H1 (cell line): ENCODE measurements around the gene PGM1. TPM values are rescaled to one million over a fixed set of nuclear protein-coding genes. Genes with fewer than 3 reads are reported as not detected.

Source experiments
- CBX8 ChIP-seq: fragments of 300-800, 300-1000 bp; sonication (generic); IDR thresholded peaks from 2 replicates; pipeline ENCODE4 v1.7.1; 2016; ENCODE audit warnings: low read depth, low read length, borderline replicate concordance
- KDM5A ChIP-seq: fragments of 200-600 bp; IDR thresholded peaks from 2 replicates; pipeline ENCODE4 v1.7.1; 2012; ENCODE audit warnings: mild to moderate bottlenecking, low read length, inconsistent platforms, mixed read lengths
- RNF2 ChIP-seq: fragments of 200-900, 300-1000 bp; sonication (generic); IDR thresholded peaks from 2 replicates; pipeline ENCODE4 v1.7.1; 2016; ENCODE audit warnings: borderline replicate concordance, low read depth, mild to moderate bottlenecking, antibody characterized with exemption, low read length; ENCODE audit not compliant: poor library complexity, severe bottlenecking; ENCODE audit errors: missing control alignments
- polyA plus RNA-seq, 7 experiments: library from polyadenylated mRNA; depleted of rRNA in 3 of 7; stranded (reverse) in 5 of 7; unstranded in 2 of 7; fragments of >200 nt in 5 of 7; fragments of 200-250 nt in 2 of 7; gene quantifications; 1 replicate in 5 of 7; 2 replicates in 1 of 7; 4 replicates in 1 of 7; pipeline versions ENCODE4 v1.2.1 to v1.2.3, GENCODE V29; 2011 to 2013; ENCODE audit warnings: missing spikeins in 2 of 7, mixed read lengths in 2 of 7
- total RNA-seq: library from RNA; stranded (reverse); fragmentation: NEBNext Ultra II Directional; extraction: Animal tissue kit (Norgen Biotek cat#: 25700); gene quantifications from 2 replicates; pipeline ENCODE4 v1.2.1, GENCODE V29; 2021
- TF ChIP-seq, protein P1 (sequence below): IDR thresholded peaks from 2 replicates; pipeline ENCODE4 v1.6.1; 2011; ENCODE audit warnings: low read length, improper control_type of control experiment

Gene PGM1
- total and polyA plus RNA-seq, 2 of the 8 experiments (the other 6 are each of a cell fraction or from before 2014, with no cell fraction given), result 33.0 to 65.4 TPM

GRCh38 chr1:63693944-63694571 lies 100.8 kb downstream of the PGM1 start (continued):
- TF ChIP-seq, protein P1, sequence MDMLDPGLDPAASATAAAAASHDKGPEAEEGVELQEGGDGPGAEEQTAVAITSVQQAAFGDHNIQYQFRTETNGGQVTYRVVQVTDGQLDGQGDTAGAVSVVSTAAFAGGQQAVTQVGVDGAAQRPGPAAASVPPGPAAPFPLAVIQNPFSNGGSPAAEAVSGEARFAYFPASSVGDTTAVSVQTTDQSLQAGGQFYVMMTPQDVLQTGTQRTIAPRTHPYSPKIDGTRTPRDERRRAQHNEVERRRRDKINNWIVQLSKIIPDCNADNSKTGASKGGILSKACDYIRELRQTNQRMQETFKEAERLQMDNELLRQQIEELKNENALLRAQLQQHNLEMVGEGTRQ, result no peak
- TF ChIP-seq RNF2, result no peak
- TF ChIP-seq CBX8, result no peak
- no peak for TF ChIP-seq KDM5A
